ENCODE results near the gene ABI3.
"Not testable (repeated sequence)": the region's sequence is repeated elsewhere in the genome, so short reads cannot be mapped to it uniquely, and the experiment has no call there.

Gene ABI3

DNA sequence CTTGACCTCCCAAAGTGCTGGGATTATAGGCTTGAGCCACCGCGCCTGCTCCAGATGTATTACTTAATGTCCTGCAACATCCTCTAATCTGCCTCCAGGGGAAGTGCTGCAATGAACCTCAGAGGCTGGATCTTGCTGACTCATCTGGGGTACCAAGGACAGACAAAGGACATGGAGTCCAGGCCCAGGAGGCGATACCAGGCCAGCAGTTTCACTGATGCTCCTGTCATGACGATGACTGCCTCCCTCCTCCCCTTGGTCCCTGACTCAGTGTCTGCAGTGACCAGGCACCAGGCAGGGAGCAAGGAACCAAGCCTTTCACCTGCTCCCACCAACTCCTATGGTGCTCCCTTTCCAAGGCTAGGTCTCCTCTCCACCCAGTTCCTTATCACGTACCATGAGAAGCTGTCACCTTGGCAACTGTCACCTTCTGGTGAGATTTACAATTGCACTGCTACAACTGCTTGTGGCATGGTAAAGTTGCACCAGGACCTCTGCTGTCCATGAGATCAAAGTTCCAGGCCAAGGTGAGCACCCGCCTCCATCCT is 41.7 kb downstream of the ABI3 start:
- peak; percentile 72 for DNase-seq (ENCODE audit: low spot score)

- no peak for DNase-seq (ENCODE audit: low spot score)
Observed at GRCh38 chr17:49254066-49254465, 43.6 kb downstream of the ABI3 start.

DNA sequence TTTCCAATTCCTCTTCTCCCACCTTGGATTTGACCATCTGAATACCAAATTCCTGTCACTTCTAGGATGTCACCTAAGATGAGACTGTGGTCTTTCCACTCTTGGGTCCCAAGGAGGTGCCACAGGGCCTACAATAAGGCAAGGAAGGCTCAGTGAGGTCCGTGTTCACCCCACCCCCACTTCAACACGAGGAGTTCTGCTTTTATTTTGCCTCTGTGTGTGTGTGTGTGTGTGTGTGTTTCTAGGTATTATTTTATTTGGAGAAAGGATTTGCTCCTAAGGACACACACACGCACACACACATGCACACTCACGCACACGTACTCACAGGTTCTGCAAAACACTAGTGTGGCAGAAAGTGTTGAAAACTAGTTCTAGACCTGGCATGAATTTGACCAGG is 44.6 kb downstream of the ABI3 start:
- no peak for DNase-seq (ENCODE audit: low spot score)

- no peak for DNase-seq (ENCODE audit: low spot score)
Observed at GRCh38 chr17:49258394-49258793, 47.9 kb downstream of the ABI3 start.

- DNase-seq (ENCODE audit: low spot score): no peak
Observed at GRCh38 chr17:49259663-49260010, 49.1 kb downstream of the ABI3 start.

GRCh38 chr17:49260011-49260816 is 49.7 kb downstream of the ABI3 start:
- peak; percentile 61 for DNase-seq (ENCODE audit: low spot score)

DNA sequence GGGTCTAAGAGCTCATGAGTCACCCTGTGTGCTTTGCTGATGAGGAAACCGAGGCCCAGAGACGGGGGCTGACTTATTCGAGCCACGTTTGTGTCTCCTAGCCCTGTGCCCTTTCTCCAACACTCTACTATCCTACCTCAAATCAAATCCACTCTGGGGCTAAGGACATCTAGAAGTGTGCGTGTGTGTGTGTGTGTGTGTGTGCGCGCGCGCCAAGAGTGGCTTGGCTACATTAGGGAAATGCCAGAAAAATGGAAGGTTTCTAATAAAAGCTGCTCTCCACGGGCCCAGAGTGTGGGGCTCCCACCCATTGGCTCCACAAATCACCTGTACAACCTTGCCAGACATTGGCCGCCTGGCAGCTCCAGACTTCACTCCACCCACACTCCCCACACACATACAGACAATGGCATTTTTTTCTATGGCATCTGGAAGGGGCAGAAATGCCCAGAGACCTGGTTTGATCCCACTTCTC is 50.3 kb downstream of the ABI3 start:
- no peak for DNase-seq (ENCODE audit: low spot score)

DNA sequence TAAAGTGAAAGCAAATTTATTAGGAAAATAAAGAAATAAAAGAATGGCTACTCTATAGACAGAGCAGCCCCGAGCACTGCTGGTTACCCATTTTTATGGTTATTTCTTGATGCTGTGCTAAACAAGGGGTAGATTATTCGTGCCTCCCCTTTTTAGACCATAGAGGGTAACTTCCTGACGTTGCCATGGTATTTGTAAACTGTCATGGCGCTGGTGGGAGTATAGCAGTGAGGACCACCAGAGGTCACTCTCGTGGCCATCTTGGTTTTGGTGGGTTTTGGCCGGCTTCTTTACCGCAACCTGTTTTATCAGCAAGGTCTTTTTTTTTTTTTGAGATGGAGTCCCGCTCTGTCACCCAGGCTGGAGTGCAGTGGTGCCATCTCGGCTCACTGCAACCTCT is 51.0 kb downstream of the ABI3 start:
- not testable (repeated sequence) for DNase-seq (ENCODE audit: low spot score)

GRCh38 chr17:49266233-49266632 is 55.7 kb downstream of the ABI3 start:
- no peak for DNase-seq (ENCODE audit: low spot score)

- DNase-seq (ENCODE audit: low spot score): no peak
Observed at GRCh38 chr17:49267912-49268311, 57.4 kb downstream of the ABI3 start.

- no peak for DNase-seq (ENCODE audit: low spot score)
Observed at GRCh38 chr17:49269356-49269755, 58.8 kb downstream of the ABI3 start.
